ENCODE data around the gene LBX1.
"Not testable (repeated sequence)": the region's sequence is repeated elsewhere in the genome, so short reads cannot be mapped to it uniquely, and the experiment has no call there.

The LBX1 gene

DNA sequence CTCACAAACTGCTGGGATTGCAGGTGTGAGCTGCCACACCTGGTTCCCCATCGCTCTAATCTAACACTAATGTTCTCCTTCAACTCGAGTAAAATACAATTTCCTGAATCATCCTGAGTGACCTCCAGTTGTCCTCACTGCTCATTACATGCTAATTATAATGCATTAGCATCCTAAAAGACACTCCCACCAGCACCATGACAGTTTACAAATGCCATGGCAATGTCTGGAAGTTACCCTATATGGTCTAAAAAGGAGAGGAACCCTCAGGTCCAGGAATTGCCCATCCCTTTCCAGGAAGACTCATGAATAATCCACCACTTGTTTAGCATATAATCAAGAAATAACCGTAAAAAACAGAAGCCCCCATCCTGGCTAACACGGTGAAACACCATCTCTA, 26.6 kb downstream of the LBX1 start:
- DNase-seq (ENCODE audit: low read depth in 2 of 2): not testable (repeated sequence)

DNA sequence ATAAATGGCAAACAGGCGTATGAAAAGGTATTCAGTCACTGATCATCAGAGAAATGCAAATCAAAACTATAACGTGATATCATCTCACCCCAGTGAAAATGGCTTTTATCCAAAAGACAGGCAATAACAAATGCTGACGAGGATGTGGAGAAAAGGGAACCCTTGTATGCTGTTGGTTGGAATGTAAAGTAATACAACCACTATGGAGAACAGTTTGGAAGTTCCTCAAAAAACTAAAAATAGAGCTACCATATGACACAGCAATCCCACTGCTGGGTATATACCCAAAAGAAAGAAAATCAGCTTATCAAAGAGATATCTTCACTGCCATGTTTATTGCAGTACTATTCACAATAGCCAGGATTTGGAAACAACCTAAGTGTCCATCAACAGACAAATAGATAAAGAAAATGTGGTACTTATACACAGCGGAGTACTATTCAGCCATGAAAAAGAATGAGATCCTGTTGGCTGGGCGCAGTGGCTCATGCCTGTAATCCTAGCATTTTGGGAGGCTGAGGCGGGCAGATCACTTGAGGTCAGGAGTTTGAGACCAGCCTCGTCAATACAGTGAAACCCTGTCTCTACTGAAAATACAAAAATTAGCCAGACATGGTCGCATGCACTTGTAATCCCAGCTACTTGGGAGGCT, 30.8 kb downstream of the LBX1 start:
- not testable (repeated sequence) for DNase-seq (ENCODE audit: low read depth in 2 of 2)

GRCh38 chr10:101195921-101196320, 33.3 kb downstream of the LBX1 start:
- no peak for DNase-seq (ENCODE audit: low read depth in 2 of 2)

GRCh38 chr10:101189461-101190401, 39.5 kb downstream of the LBX1 start:
- DNase-seq (ENCODE audit: low read depth in 2 of 2): no peak

DNA sequence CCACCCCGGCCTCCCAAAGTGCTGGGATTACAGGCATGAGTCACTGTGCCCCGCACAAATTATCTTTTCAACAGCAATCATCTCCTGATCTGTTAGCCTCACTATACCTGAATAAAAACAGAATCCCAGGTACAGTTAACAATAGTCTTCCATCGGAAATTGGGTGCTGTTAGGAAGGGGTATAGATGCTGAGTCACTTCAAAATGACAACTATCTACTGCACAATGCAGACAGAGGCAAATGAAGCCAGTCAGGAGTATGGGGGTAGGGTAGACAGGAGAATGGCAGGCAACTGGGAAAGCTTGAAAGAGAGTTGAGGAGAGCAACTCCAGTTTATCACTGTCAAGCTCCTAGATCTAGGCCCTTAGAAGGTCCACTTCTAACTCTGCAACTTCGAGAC, 40.3 kb downstream of the LBX1 start:
- DNase-seq (ENCODE audit: low read depth in 2 of 2): no peak

GRCh38 chr10:101183458-101184183, 45.6 kb downstream of the LBX1 start:
- DNase-seq (ENCODE audit: low read depth in 2 of 2): no peak

DNA sequence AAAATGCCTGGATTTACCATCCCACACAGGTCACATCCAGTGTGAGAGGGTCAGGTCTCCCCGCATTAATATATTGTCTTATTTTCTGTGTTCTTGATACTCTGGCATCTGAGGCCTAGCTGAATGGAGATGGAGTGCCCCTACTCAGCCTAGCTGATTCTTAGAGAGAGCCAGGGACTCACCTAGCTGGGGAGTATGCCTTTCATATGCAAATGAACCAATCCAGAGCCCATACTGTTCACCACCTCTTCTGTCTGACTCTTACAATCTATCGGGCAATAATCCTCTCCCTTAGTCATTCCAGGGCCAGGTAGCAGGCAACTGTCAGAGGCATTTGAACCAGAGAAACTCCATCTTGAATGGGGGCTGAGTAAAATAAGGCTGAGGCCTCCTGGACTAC, 46.3 kb downstream of the LBX1 start:
- no peak for DNase-seq (ENCODE audit: low read depth in 2 of 2)

All from fibroblast of skin of left biceps (primary cell).